Brain microvascular endothelial cell (primary cell): ENCODE results near the gene CCDC12.
A peak's percentile ranks its signal among the peaks of the same experiment; 100 is the strongest.

Source experiments
- DNase-seq: peaks from one replicate; pipeline ENCODE4 v3.0.0-alpha.2; 2020
- H3K27ac ChIP-seq: fragments of 250-450 bp; sonication (Bioruptor Pico); 2 replicates; pipeline ENCODE4 v1.5.1; 2020; ENCODE audit warnings: mild to moderate bottlenecking, moderate library complexity
- H3K27me3 ChIP-seq: fragments of 250-450 bp; sonication (Bioruptor Pico); replicated peaks from 2 replicates; pipeline ENCODE4 v1.5.1; 2020; ENCODE audit warnings: mild to moderate bottlenecking
- H3K36me3 ChIP-seq: fragments of 250-450 bp; sonication (Bioruptor Pico); replicated peaks from 2 replicates; pipeline ENCODE4 v1.5.1; 2020; ENCODE audit warnings: mild to moderate bottlenecking
- H3K4me3 ChIP-seq: 2 replicates; pipeline ENCODE4 v1.5.1; 2011; ENCODE audit warnings: low read depth, mild to moderate bottlenecking, control low read depth, low read length, moderate library complexity
- CTCF ChIP-seq: IDR thresholded peaks from 2 replicates; pipeline ENCODE4 v1.5.1; 2011; ENCODE audit warnings: low read depth, mild to moderate bottlenecking, moderate library complexity, low read length, control low read depth, inconsistent platforms; ENCODE audit errors: missing control alignments
- in situ Hi-C: cut with HindIII; loops from 2 replicates; pipeline ENCODE4 v1.10.0; 2017; ENCODE audit warnings: low sequenced_read_pairs, low pct_ligation_motif_present

The CCDC12 gene

DNA sequence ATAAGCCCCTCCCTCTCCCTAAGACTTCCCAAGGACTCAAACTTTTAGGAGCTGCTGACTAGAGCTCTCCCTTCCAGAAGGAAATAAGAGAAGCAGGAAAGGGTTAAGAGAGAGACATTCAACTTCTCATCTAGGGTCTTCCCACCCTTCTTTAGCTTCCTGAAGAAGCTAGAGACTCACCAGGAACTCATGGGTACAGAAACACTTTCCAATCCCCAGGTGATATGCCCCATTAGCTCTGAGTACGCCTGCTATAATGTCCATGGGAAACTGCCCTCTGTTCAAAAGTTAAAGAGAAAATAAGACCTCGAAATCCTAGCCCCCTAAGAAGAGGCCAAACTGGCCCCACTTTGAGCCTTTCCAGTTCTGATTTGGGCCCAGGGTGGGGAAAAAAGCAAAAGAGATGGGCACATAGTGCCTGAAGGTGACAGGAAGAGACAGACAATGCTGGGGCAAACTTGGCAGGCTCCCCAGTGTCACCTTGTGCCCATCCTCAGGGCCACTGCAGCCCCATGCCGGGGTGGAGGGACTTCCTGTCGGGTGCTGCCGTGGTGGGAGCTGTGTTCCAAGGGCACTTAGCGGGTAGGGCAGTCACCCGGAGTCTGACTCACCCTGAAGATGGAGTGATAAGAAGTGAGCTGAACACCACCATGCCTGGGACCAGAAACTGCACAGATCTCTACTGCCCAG, 29.5 kb downstream of the CCDC12 start:
- H3K36me3 ChIP-seq, result peaks cover 3% of the 10 kb centered on the region
- peak; percentile 42 for DNase-seq
- H3K4me3 ChIP-seq, result no peak overlapping the region
- peak overlapping the region; percentile 12 for H3K27ac ChIP-seq
- no peak for TF ChIP-seq CTCF
- H3K27me3 ChIP-seq, result no peaks in the 10 kb centered on the region
- in situ Hi-C loops, result no loop called here

DNA sequence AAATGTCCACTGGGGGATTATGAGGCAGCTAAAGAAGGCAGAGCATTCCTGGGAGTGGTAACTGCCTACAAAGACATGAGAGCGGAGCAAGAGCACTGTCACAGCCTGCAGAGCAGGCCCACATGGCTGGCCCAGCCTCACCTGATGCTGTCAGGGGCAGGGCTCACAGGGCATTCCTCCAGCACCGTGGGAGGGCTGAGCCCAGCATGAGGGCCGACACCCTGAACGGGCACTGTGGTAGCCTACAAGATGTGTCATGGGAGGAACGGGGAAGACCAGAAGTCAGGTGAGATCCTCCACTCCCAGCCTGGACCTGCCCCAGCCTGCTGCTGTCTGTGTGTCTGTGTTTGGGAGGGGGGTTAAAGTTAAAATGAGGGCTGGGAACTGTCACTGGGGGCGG, 30.1 kb downstream of the CCDC12 start:
- Histone ChIP-seq H3K27ac (no peak overlapping the region), H3K36me3 (peaks cover 3% of the 10 kb centered on the region), H3K27me3 (no peaks in the 10 kb centered on the region), H3K4me3 (no peak overlapping the region)
- no peak for TF ChIP-seq CTCF
- DNase-seq, result no peak
- in situ Hi-C loops, result no loop called here

GRCh38 chr3:46944191-46944590, 32.4 kb downstream of the CCDC12 start:
- TF ChIP-seq CTCF, result no peak
- Histone ChIP-seq H3K27ac (no peak overlapping the region), H3K4me3 (no peak overlapping the region), H3K36me3 (peaks cover 10% of the 10 kb centered on the region), H3K27me3 (no peaks in the 10 kb centered on the region)
- in situ Hi-C loops, result no loop called here
- DNase-seq, result no peak

DNA sequence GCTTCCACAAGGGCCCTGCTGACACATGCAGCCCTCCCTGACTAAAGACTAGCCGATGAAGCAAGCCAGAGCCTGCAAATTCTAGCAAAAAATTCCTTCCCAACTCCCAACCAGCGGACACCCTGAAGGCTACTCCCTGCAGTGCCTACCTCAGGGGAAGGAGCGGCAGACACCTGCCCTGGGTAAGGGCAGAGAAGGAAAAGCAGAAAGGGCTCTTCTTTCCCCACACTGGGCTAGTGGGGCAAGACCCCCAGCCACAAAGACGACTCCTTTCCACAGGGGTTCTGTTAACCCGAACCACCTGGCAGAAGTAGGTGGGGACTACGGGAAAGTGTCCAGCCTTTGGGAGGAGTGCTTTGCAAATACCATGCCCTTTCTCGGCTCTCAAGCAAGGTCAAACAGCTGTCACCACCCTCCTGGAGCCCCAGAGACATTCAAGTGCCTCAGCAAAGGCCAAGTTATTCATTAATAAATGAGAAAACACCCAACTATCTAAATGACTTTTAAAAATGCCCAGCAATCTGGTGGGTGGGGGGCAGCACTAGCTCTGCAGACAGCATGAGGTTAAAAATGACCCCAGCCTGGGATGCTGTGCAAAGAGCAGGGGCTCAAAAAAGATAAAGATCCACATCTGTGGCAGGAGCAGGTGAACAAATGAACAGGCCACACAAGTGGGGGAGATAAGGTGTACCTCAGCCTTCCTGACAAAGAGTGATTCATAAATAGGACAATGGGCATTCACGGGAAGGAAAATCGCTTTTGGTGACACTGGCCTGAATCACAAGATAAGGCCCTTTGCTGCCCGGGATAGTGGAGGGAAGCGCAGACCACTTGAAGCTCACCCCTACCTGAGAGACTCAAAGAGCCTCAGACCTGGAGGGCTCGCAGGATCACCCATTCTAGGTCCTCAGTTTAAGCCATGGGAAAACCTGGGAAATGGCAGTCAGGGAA, 33.0 kb downstream of the CCDC12 start:
- Histone ChIP-seq H3K27me3 (no peaks in the 10 kb centered on the region), H3K27ac (no peak overlapping the region), H3K4me3 (no peak overlapping the region), H3K36me3 (peaks cover 10% of the 10 kb centered on the region)
- no peak for DNase-seq
- in situ Hi-C loops, result no loop called here
- TF ChIP-seq CTCF, result no peak

DNA sequence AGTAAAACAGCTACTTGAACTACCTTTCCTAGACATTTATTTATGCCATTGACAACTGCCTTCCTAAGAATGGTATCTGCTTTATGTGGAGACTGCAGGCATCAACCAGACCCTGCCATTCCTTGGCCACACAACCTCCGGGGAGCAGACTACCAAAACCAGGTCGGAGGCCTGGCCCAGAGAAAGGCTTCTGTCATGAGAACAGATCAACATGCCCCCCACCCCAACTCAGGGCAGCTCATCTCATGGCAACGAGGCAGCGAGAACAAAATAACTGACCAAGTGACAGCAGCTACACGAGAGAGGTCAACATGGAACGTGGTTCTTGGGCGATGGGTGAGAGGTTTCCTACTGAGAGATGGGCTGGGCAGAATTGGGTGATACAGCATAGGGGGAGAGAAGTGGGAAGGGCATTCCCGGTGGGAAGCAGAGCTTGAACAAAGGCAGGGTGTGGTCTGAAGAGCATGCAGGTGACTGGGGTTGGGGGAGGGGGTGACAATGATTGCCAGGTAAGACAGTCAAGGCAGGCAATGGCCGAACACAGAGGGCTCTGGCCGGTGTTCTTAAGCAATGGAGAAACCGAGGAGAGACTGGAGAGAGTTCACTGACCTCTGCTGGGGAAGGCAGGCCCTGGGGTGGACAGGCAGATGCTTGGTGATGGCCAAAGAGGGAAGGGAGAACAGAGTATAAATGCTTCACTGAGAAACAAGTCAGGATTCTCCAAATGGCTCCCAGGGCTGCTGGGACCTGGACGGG, 33.9 kb downstream of the CCDC12 start:
- TF ChIP-seq CTCF, result no peak
- H3K36me3 ChIP-seq, result peaks cover 8% of the 10 kb centered on the region
- H3K27me3 ChIP-seq, result no peaks in the 10 kb centered on the region
- DNase-seq, result no peak
- no peak overlapping the region for H3K27ac ChIP-seq
- in situ Hi-C loops, result no loop called here
- H3K4me3 ChIP-seq, result no peak overlapping the region
